ENCODE results near the gene ATXN1.
A peak's percentile ranks its signal among the peaks of the same experiment; 100 is the strongest.

Gene ATXN1

GRCh38 chr6:16519265-16520242 is 241.7 kb downstream of the ATXN1 start:
- no peaks in the 10 kb centered on the region for H3K9me3 Mint-ChIP-seq (ENCODE audit: low read depth)
- no peak overlapping the region for H3K27ac Mint-ChIP-seq
- no peaks in the 10 kb centered on the region for H3K27me3 Mint-ChIP-seq
- peaks cover 32% of the 10 kb centered on the region for H3K36me3 Mint-ChIP-seq
- peaks cover 41% of the 10 kb centered on the region for H3K4me1 Mint-ChIP-seq (ENCODE audit: low read depth)
- H3K4me3 Mint-ChIP-seq: peak overlapping the region; percentile 24

GRCh38 chr6:16518265-16518664 is 243.0 kb downstream of the ATXN1 start:
- Mint-ChIP-seq H3K9me3 (ENCODE audit: low read depth) (no peaks in the 10 kb centered on the region), H3K4me1 (ENCODE audit: low read depth) (peaks cover 43% of the 10 kb centered on the region), H3K4me3 (no peak overlapping the region), H3K27me3 (no peaks in the 10 kb centered on the region), H3K36me3 (peaks cover 29% of the 10 kb centered on the region), H3K27ac (no peak overlapping the region)

GRCh38 chr6:16514249-16514648 is 247.0 kb downstream of the ATXN1 start:
- Mint-ChIP-seq H3K27ac (peak overlapping the region; percentile 88), H3K36me3 (peaks cover 21% of the 10 kb centered on the region), H3K27me3 (no peaks in the 10 kb centered on the region), H3K4me3 (peak overlapping the region; percentile 21), H3K9me3 (ENCODE audit: low read depth) (no peaks in the 10 kb centered on the region), H3K4me1 (ENCODE audit: low read depth) (peaks cover 68% of the 10 kb centered on the region)

- Mint-ChIP-seq H3K27ac (peak overlapping the region; percentile 87), H3K9me3 (ENCODE audit: low read depth) (no peaks in the 10 kb centered on the region), H3K27me3 (no peaks in the 10 kb centered on the region), H3K36me3 (peaks cover 20% of the 10 kb centered on the region), H3K4me3 (peak overlapping the region; percentile 11), H3K4me1 (ENCODE audit: low read depth) (peaks cover 60% of the 10 kb centered on the region)
Observed at GRCh38 chr6:16512544-16513290, 248.5 kb downstream of the ATXN1 start.

- Mint-ChIP-seq H3K4me3 (peak overlapping the region; percentile 74), H3K4me1 (ENCODE audit: low read depth) (peaks cover 57% of the 10 kb centered on the region), H3K27ac (peak overlapping the region; percentile 87), H3K9me3 (ENCODE audit: low read depth) (no peaks in the 10 kb centered on the region), H3K27me3 (no peaks in the 10 kb centered on the region), H3K36me3 (peaks cover 18% of the 10 kb centered on the region)
Observed at GRCh38 chr6:16511723-16512489, 249.4 kb downstream of the ATXN1 start.

- Mint-ChIP-seq H3K4me1 (ENCODE audit: low read depth) (peaks cover 62% of the 10 kb centered on the region), H3K27ac (peak overlapping the region; percentile 87), H3K27me3 (no peaks in the 10 kb centered on the region)
Observed at GRCh38 chr6:16511040-16511660, 250.1 kb downstream of the ATXN1 start.

GRCh38 chr6:16510245-16510644 is 251.0 kb downstream of the ATXN1 start:
- Mint-ChIP-seq H3K4me1 (ENCODE audit: low read depth) (peaks cover 67% of the 10 kb centered on the region), H3K36me3 (peaks cover 16% of the 10 kb centered on the region), H3K27ac (no peak overlapping the region), H3K4me3 (no peak overlapping the region), H3K27me3 (no peaks in the 10 kb centered on the region), H3K9me3 (ENCODE audit: low read depth) (no peaks in the 10 kb centered on the region)

More at GRCh38 chr6:16511040-16511660, 250.1 kb downstream of the ATXN1 start:
- H3K36me3 Mint-ChIP-seq: peaks cover 16% of the 10 kb centered on the region
- peak overlapping the region; percentile 43 for H3K4me3 Mint-ChIP-seq
- no peaks in the 10 kb centered on the region for H3K9me3 Mint-ChIP-seq (ENCODE audit: low read depth)

GRCh38 chr6:16508959-16509358 is 252.3 kb downstream of the ATXN1 start:
- no peak overlapping the region for H3K27ac Mint-ChIP-seq

GRCh38 chr6:16505711-16506357 is 255.4 kb downstream of the ATXN1 start:
- Mint-ChIP-seq H3K9me3 (ENCODE audit: low read depth) (no peaks in the 10 kb centered on the region), H3K4me3 (no peak overlapping the region), H3K36me3 (peaks cover 12% of the 10 kb centered on the region), H3K4me1 (ENCODE audit: low read depth) (peaks cover 46% of the 10 kb centered on the region), H3K27me3 (no peaks in the 10 kb centered on the region), H3K27ac (no peak overlapping the region)

More at GRCh38 chr6:16508959-16509358, 252.3 kb downstream of the ATXN1 start:
- H3K4me1 Mint-ChIP-seq (ENCODE audit: low read depth): peaks cover 69% of the 10 kb centered on the region
- peaks cover 14% of the 10 kb centered on the region for H3K36me3 Mint-ChIP-seq
- no peaks in the 10 kb centered on the region for H3K9me3 Mint-ChIP-seq (ENCODE audit: low read depth)
- no peak overlapping the region for H3K4me3 Mint-ChIP-seq
- no peaks in the 10 kb centered on the region for H3K27me3 Mint-ChIP-seq

GRCh38 chr6:16504609-16505008 is 256.7 kb downstream of the ATXN1 start:
- H3K27ac Mint-ChIP-seq: no peak overlapping the region
- no peaks in the 10 kb centered on the region for H3K9me3 Mint-ChIP-seq (ENCODE audit: low read depth)
- peaks cover 41% of the 10 kb centered on the region for H3K4me1 Mint-ChIP-seq (ENCODE audit: low read depth)
- no peaks in the 10 kb centered on the region for H3K27me3 Mint-ChIP-seq
- H3K36me3 Mint-ChIP-seq: peaks cover 7% of the 10 kb centered on the region
- no peak overlapping the region for H3K4me3 Mint-ChIP-seq

GRCh38 chr6:16503970-16504415 is 257.3 kb downstream of the ATXN1 start:
- H3K4me3 Mint-ChIP-seq: no peak overlapping the region
- H3K4me1 Mint-ChIP-seq (ENCODE audit: low read depth): peaks cover 41% of the 10 kb centered on the region
- H3K36me3 Mint-ChIP-seq: peaks cover 8% of the 10 kb centered on the region
- peaks cover under 1% of the 10 kb centered on the region for H3K9me3 Mint-ChIP-seq (ENCODE audit: low read depth)
- H3K27ac Mint-ChIP-seq: peak overlapping the region; percentile 16
- no peaks in the 10 kb centered on the region for H3K27me3 Mint-ChIP-seq

GRCh38 chr6:16503241-16503775 is 258.0 kb downstream of the ATXN1 start:
- Mint-ChIP-seq H3K9me3 (ENCODE audit: low read depth) (peaks cover 3% of the 10 kb centered on the region), H3K27me3 (no peaks in the 10 kb centered on the region), H3K36me3 (peaks cover 8% of the 10 kb centered on the region), H3K4me1 (ENCODE audit: low read depth) (peaks cover 38% of the 10 kb centered on the region), H3K4me3 (no peak overlapping the region), H3K27ac (no peak overlapping the region)

GRCh38 chr6:16498957-16499356 is 262.3 kb downstream of the ATXN1 start:
- no peak overlapping the region for H3K4me3 Mint-ChIP-seq
- peaks cover 12% of the 10 kb centered on the region for H3K36me3 Mint-ChIP-seq
- H3K9me3 Mint-ChIP-seq (ENCODE audit: low read depth): peaks cover 3% of the 10 kb centered on the region
- H3K27me3 Mint-ChIP-seq: no peaks in the 10 kb centered on the region
- peaks cover 34% of the 10 kb centered on the region for H3K4me1 Mint-ChIP-seq (ENCODE audit: low read depth)
- H3K27ac Mint-ChIP-seq: peak overlapping the region; percentile 22

All from activated naive CD8-positive, alpha-beta T cell (primary cell).